ENCODE results near the gene DLEC1.

- TF ChIP-seq TCF7 (CRISPR knock-in tag; IDR thresholded peaks at IDR 0.05; ENCODE audit: low read depth) (no peak), NR1H2 (CRISPR knock-in tag; IDR thresholded peaks at IDR 0.05) (no peak), MAX (CRISPR knock-in tag; IDR thresholded peaks at IDR 0.05) (no peak), CDX4 (CRISPR knock-in tag; IDR thresholded peaks at IDR 0.05; ENCODE audit: borderline replicate concordance) (no peak), USF2 (CRISPR knock-in tag; IDR thresholded peaks at IDR 0.05) (no peak), CTCF (IDR thresholded peaks at IDR 0.05) (no peak)
These were observed 43.1 kb upstream of the DLEC1 start for GRCh38 chr3:37995652-37996641.

Measured in WTC11 (cell line).